GM21528 (cell line): ENCODE measurements around the gene RAB39A.
"Not testable (repeated sequence)": the region's sequence is repeated elsewhere in the genome, so short reads cannot be mapped to it uniquely, and the experiment has no call there.

ENCODE experiments used
- ATAC-seq: cut with Tn5 transposase; IDR thresholded peaks from one replicate; pipeline ENCODE4 v1.9.1; 2021; ENCODE audit warnings: mild to moderate bottlenecking, moderate library complexity; ENCODE audit not compliant: unreplicated experiment, low FRiP score

The RAB39A gene

GRCh38 chr11:107928046-107928766 is at the start of gene RAB39A:
Gene RAB39A (plus strand): TSS chr11:107928448. CDS start chr11:107928569, 121 bp downstream.
- peak; percentile 96 for ATAC-seq

GRCh38 chr11:107881471-107881870 is 46.8 kb upstream of the RAB39A start:
- not testable (repeated sequence) for ATAC-seq

GRCh38 chr11:107882095-107882820 is 46.0 kb upstream of the RAB39A start:
- no peak for ATAC-seq

- no peak for ATAC-seq
Measured at GRCh38 chr11:107898270-107898669, 30.0 kb upstream of the RAB39A start.

GRCh38 chr11:107908211-107908610 is 20.0 kb upstream of the RAB39A start:
- no peak for ATAC-seq

GRCh38 chr11:107912415-107912814 is 15.8 kb upstream of the RAB39A start:
- not testable (repeated sequence) for ATAC-seq

- ATAC-seq: no peak
Measured at GRCh38 chr11:107915229-107915628, 13.0 kb upstream of the RAB39A start.

- ATAC-seq: no peak
Measured at GRCh38 chr11:107916671-107917241, 11.5 kb upstream of the RAB39A start.

- no peak for ATAC-seq
Measured at GRCh38 chr11:107921997-107922396, 6.3 kb upstream of the RAB39A start.

- ATAC-seq: not testable (repeated sequence)
Measured at GRCh38 chr11:107923519-107923918, 4.7 kb upstream of the RAB39A start.

GRCh38 chr11:107924306-107924705 is 3.9 kb upstream of the RAB39A start:
- no peak for ATAC-seq

GRCh38 chr11:107927559-107927958 is 689 bp upstream of the RAB39A start:
- ATAC-seq: no peak

GRCh38 chr11:107928767-107929507 is 689 bp downstream of the RAB39A start:
- ATAC-seq: peak; percentile 23

- ATAC-seq: no peak
Measured at GRCh38 chr11:107929611-107930200, 1.5 kb downstream of the RAB39A start.

- ATAC-seq: no peak
Measured at GRCh38 chr11:107931206-107931605, 3.0 kb downstream of the RAB39A start.

GRCh38 chr11:107947904-107948303 is 19.7 kb downstream of the RAB39A start:
- ATAC-seq: no peak

GRCh38 chr11:107948328-107948727 is 20.1 kb downstream of the RAB39A start:
- ATAC-seq: not testable (repeated sequence)

GRCh38 chr11:107951155-107951554 is 22.9 kb downstream of the RAB39A start:
- ATAC-seq: no peak

GRCh38 chr11:107953446-107953845 is 25.2 kb downstream of the RAB39A start:
- ATAC-seq: no peak

GRCh38 chr11:107956543-107956942 is 28.3 kb downstream of the RAB39A start:
- no peak for ATAC-seq
